C4-2B (cell line): Measurements from ENCODE around the gene SERPIND1.

Source experiments
- ZFX ChIP-seq: fragments of 450-650 bp; IDR thresholded peaks from 2 replicates; pipeline ENCODE4 v1.6.1; 2017
- TF ChIP-seq, protein P1 (sequence below): fragments of 450-650 bp; conservative IDR thresholded peaks from 2 replicates; pipeline ENCODE4 v1.5.1; 2017; ENCODE audit warnings: mild to moderate bottlenecking

DNA sequence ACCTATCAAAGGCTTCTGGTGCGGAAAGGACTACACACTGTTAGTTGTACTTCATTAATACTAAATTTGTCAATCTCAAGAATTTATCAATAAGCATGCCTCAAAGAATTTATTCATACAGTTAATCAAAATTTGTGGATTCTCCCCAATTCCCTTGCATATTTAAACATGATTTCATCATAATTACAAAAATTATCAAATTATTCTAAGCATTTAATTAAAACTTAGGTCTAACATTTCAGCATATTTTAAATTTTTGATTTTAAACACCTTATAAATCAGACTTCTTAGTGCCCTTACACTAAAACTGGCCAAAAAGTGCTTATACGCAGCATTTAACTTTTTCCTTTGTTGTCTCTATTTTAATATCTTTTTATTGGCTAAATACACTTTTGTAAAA is 13.8 kb upstream of the SERPIND1 start:
- TF ChIP-seq, protein P1, sequence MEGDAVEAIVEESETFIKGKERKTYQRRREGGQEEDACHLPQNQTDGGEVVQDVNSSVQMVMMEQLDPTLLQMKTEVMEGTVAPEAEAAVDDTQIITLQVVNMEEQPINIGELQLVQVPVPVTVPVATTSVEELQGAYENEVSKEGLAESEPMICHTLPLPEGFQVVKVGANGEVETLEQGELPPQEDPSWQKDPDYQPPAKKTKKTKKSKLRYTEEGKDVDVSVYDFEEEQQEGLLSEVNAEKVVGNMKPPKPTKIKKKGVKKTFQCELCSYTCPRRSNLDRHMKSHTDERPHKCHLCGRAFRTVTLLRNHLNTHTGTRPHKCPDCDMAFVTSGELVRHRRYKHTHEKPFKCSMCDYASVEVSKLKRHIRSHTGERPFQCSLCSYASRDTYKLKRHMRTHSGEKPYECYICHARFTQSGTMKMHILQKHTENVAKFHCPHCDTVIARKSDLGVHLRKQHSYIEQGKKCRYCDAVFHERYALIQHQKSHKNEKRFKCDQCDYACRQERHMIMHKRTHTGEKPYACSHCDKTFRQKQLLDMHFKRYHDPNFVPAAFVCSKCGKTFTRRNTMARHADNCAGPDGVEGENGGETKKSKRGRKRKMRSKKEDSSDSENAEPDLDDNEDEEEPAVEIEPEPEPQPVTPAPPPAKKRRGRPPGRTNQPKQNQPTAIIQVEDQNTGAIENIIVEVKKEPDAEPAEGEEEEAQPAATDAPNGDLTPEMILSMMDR, result no peak
- TF ChIP-seq ZFX, result no peak
